Uterus (tissue), 4 donors: ENCODE measurements around the gene ACOXL. TPM values are rescaled to one million over a fixed set of nuclear protein-coding genes. Genes with fewer than 3 reads are reported as not detected.

ENCODE experiments used
- DNase-seq, 2 donors: peaks; one replicate each; pipeline ENCODE4 v3.0.0-alpha.2; 2019 to 2020
- H3K27ac ChIP-seq, 2 donors: fragments of 200-600 bp; sonication (generic); 1 replicate in 1 of 2; 2 replicates in 1 of 2; pipeline ENCODE4 v1.5.1; 2016 to 2018
- H3K27me3 ChIP-seq, 2 donors: fragments of 200-600 bp; sonication (generic); one replicate each; pipeline ENCODE4 v1.5.1; 2018 to 2019; ENCODE audit warnings: control low read depth in 1 of 2
- H3K36me3 ChIP-seq, 2 donors: fragments of 200-600 bp; sonication (generic); one replicate each; pipeline ENCODE4 v1.5.1; 2019; ENCODE audit warnings: control low read depth in 1 of 2
- H3K4me1 ChIP-seq, 2 donors: fragments of 200-600 bp; sonication (generic); one replicate each; pipeline ENCODE4 v1.5.1; 2018 to 2019; ENCODE audit warnings: control low read depth in 1 of 2
- H3K4me3 ChIP-seq, 2 donors: fragments of 200-600 bp; sonication (generic); 1 replicate in 1 of 2; 2 replicates in 1 of 2; pipeline ENCODE4 v1.5.1; 2018 to 2019; ENCODE audit warnings: mild to moderate bottlenecking in 1 of 2
- H3K9me3 ChIP-seq, 2 donors: fragments of 200-600 bp; sonication (generic); one replicate each; pipeline ENCODE4 v1.5.1; 2019; ENCODE audit warnings: control low read depth in 1 of 2
- POLR2A ChIP-seq, 2 donors: fragments of 450-650 bp; IDR thresholded peaks; one replicate each; pipeline ENCODE4 v1.6.1; 2016; ENCODE audit warnings: antibody characterized with exemption in 2 of 2, mild to moderate bottlenecking in 1 of 2, moderate library complexity in 1 of 2
- intact Hi-C: fragments of 100-400 bp; cut with DNase I; formaldehyde crosslinking; loops from one replicate; pipeline ENCODE4 v1.15.1; 2023; ENCODE audit warnings: low total_unique reads
- total RNA-seq, 4 donors: library from RNA; depleted of rRNA in 3 of 4; stranded (reverse); fragments of >200 nt in 3 of 4; gene quantifications; one replicate each; pipeline versions ENCODE4 v1.1.0 to v1.2.4, GENCODE V29; 2014 to 2023
- TF ChIP-seq, protein P1 (sequence below), 4 experiments: fragments of 200-600 bp in 2 of 4; fragments of 450-650 bp in 2 of 4; sonication (generic) in 2 of 4; IDR thresholded peaks; one replicate each; pipeline ENCODE4 v1.5.1; 2016 to 2019; ENCODE audit warnings: antibody characterized with exemption in 4 of 4, mild to moderate bottlenecking in 2 of 4, moderate library complexity in 1 of 4
- donor health status: DM: yes; HTN: yes; CAD: no.

Gene ACOXL
- total RNA-seq, 4 donors from 2014 or later, result 0.18 to 0.41 TPM; not detected in 2

DNA sequence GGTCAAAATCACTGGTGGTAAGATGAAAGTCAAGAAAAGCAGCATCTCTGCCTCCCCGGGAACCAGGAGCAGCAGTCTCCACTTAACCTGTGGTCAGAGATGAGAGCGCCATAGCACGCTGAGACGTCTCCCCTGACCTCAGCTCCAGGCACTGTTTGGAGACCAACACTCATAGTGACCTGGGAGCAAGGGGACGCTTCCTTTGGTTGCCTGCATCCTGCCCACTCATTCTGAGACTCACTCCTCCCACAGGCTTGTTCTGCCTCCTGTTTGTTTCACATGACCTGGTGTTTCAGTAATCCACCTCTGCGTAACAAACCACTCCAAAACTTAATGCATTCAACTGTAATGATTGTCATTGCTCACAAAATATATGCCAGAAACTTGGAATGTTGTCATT, 139.3 kb downstream of the ACOXL start:
- H3K4me3 ChIP-seq, result no peak overlapping the region
- H3K27ac ChIP-seq, result no peak overlapping the region
- TF ChIP-seq, protein P1, sequence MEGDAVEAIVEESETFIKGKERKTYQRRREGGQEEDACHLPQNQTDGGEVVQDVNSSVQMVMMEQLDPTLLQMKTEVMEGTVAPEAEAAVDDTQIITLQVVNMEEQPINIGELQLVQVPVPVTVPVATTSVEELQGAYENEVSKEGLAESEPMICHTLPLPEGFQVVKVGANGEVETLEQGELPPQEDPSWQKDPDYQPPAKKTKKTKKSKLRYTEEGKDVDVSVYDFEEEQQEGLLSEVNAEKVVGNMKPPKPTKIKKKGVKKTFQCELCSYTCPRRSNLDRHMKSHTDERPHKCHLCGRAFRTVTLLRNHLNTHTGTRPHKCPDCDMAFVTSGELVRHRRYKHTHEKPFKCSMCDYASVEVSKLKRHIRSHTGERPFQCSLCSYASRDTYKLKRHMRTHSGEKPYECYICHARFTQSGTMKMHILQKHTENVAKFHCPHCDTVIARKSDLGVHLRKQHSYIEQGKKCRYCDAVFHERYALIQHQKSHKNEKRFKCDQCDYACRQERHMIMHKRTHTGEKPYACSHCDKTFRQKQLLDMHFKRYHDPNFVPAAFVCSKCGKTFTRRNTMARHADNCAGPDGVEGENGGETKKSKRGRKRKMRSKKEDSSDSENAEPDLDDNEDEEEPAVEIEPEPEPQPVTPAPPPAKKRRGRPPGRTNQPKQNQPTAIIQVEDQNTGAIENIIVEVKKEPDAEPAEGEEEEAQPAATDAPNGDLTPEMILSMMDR (IDR thresholded peaks at IDR 0.05), result no peak
- no peak for TF ChIP-seq POLR2A (IDR thresholded peaks at IDR 0.05)
- no peaks in the 10 kb centered on the region for H3K36me3 ChIP-seq
- H3K9me3 ChIP-seq, result no peaks in the 10 kb centered on the region
- no peaks in the 10 kb centered on the region for H3K4me1 ChIP-seq
- intact Hi-C loops, result no loop called here
- H3K27me3 ChIP-seq, result no peaks in the 10 kb centered on the region
- DNase-seq, result no peak

DNA sequence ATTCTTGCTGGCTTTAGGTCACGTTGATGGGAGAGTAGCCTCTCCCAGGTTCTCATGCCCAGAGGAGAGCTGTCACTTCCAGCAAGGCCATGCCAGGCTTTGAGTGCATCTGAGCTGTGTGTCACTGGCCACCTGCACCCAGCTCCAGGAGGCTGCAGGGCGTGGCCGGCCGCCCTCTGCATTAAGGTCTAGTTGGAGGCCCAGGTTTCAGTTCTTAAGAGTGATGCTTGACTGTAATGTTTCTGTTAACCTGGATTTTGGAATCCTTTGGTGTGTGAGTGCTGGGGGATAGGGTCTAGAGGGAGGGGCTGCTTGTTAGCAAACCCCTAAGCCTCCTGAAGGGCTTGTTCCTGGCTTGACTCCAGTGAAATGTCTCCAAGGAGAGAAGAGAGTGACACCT, 140.1 kb downstream of the ACOXL start:
- TF ChIP-seq POLR2A (IDR thresholded peaks at IDR 0.05), result no peak
- TF ChIP-seq, protein P1 (IDR thresholded peaks at IDR 0.05), result no peak

DNA sequence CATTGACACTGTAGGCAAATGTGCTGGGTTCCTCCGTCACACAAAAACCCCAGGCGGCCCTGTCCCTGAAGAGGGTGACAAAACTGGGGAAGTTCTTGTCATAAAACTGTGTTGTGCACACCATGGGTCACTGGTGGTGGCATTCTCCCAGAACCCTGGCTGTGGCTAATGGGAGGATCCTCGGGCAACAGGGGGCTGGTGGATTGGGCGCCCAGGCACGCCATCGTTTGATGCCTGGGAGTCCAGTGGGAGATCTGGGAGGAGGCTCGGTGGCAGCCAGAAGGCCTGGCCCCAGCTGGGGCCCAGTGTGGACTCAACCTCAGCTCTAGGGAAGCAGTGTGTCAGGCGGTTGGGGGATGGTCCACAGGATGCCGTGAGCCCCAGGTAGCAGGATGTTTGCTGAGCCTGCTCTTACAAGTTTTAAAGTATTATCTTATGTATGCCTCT, 140.7 kb downstream of the ACOXL start:
- Histone ChIP-seq H3K4me3 (no peak overlapping the region), H3K27ac (no peak overlapping the region), H3K4me1 (no peaks in the 10 kb centered on the region), H3K9me3 (no peaks in the 10 kb centered on the region), H3K36me3 (no peaks in the 10 kb centered on the region), H3K27me3 (no peaks in the 10 kb centered on the region)
- intact Hi-C loops, result no loop called here
- DNase-seq, result no peak
- no peak for TF ChIP-seq POLR2A (IDR thresholded peaks at IDR 0.05)
- TF ChIP-seq, protein P1 (IDR thresholded peaks at IDR 0.05), result no peak

More for the DNA sequence above, 140.1 kb downstream of the ACOXL start:
- no peaks in the 10 kb centered on the region for H3K4me1 ChIP-seq
- no peaks in the 10 kb centered on the region for H3K27me3 ChIP-seq
- no peaks in the 10 kb centered on the region for H3K9me3 ChIP-seq
- no peak overlapping the region for H3K27ac ChIP-seq
- DNase-seq, result no peak
- intact Hi-C loops, result no loop called here
- no peak overlapping the region for H3K4me3 ChIP-seq
- H3K36me3 ChIP-seq, result no peaks in the 10 kb centered on the region

DNA sequence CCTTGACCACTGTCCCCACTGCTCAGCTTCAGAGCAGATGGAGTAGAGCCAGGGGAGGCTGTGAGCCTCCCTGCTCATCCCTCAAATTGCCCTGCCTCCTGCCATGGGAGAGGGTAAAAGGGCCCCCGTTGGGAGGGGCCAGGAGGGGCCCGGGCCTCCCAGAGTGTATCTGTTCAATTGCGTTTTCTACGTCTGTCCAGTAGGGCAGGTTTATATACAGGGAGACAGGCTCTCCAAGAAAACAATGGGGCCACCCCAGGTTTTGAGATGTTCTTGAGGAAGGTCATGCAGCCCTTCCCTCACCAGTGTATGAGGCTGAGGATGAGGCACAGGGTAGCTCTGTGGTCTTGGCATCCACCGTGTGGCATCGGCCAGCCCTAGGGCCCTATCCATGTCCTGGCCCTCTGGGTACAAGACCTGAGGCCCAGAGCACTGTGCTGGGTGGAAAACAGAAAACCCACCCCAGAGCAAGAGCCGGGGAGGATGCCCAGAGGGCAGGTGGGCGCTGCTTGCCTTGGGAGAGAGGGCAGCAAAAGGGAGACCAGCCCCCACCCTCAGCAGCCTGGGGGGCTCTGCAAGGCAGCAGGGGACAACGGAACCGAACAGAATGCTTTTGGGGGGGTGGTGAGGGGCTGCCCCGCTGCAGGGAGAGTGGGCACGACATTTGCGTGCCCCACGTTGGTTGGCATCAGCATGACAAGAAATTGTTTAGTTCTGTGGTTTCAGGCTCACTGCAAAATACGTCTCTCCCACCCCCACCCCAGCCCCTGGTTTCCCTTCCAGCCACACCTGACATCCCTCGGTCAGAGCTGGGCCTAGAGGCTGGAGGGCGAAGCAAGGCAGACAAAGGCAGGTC, 141.5 kb downstream of the ACOXL start:
- no peaks in the 10 kb centered on the region for H3K36me3 ChIP-seq
- H3K27ac ChIP-seq, result no peak overlapping the region
- no peak for DNase-seq

More for the DNA sequence above, 141.5 kb downstream of the ACOXL start:
- no peaks in the 10 kb centered on the region for H3K4me1 ChIP-seq
- no peak overlapping the region for H3K4me3 ChIP-seq
- H3K27me3 ChIP-seq, result no peaks in the 10 kb centered on the region
- TF ChIP-seq, protein P1 (IDR thresholded peaks at IDR 0.05), result no peak
- TF ChIP-seq POLR2A (IDR thresholded peaks at IDR 0.05), result no peak
- no peaks in the 10 kb centered on the region for H3K9me3 ChIP-seq
- intact Hi-C loops, result no loop called here
